Embryonic facial prominence (tissue), 1 donor: ENCODE results near the gene DSCAML1.
"Not testable (repeated sequence)": the region's sequence is repeated elsewhere in the genome, so short reads cannot be mapped to it uniquely, and the experiment has no call there.

Source experiments
- DNase-seq: peaks from one replicate; pipeline ENCODE4 v3.0.0-alpha.2; 2016; ENCODE audit errors: extremely low spot score

Gene DSCAML1

GRCh38 chr11:117819096-117820040 lies 22.4 kb upstream of the DSCAML1 start:
- DNase-seq, result peak; percentile 47

- DNase-seq, result no peak
Observed at GRCh38 chr11:117818041-117818873, 21.2 kb upstream of the DSCAML1 start.

- DNase-seq, result peak; percentile 67
Observed at GRCh38 chr11:117817368-117818040, 20.5 kb upstream of the DSCAML1 start.

DNA sequence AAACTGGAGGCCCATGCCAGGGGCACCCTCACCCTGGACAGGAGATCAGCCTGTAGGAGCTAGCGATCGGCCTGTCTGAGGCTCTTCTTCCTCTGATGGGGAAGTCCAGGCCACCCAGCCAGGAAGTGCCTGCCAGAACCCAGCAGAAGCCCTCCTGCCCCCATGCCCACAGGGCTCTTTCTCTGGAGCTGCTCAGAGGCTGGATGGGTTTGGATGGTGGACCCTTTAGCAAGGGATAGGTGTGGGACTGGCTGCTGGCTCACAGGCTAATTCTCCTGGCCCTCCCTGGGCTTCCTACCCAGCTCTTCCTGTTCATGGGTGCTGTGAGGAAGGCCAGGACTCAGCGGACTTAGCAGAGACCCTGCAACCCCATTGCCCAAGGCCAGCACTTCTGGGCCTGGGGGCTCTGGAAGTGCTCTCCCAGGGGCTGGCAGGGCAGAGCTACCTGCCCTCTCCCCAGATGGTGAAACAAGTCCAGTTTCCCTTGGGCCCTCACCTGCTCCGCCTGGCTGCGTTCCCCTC lies 19.9 kb upstream of the DSCAML1 start:
- DNase-seq, result no peak

- no peak for DNase-seq
Observed at GRCh38 chr11:117816151-117816741, 19.2 kb upstream of the DSCAML1 start.

DNA sequence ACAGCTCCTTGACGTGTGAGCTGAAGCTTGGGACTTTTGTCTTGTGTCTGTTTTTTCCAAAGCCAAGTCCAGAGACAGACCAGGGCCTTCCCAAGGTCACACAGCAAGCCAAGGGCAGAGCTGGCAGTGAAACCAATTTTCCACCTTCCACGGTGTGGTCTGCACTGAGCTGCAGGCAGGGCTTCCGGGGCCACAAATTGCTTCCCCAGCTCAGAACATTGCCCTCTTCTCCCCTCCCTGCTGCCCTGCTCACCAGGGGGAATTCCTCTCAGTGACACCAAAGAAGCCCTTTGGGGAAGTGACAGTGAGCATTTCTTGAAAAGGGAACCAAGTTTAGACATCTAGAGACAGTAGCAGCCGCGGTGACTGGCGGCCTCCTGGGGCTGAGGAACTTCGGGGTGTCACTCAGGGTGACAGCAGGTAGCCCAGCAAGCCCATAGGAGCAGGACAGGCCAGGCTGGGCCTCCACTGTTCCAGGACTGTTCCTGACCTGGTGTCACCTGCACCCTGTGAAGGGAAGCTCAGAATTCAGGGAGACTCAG lies 18.3 kb upstream of the DSCAML1 start:
- no peak for DNase-seq

DNA sequence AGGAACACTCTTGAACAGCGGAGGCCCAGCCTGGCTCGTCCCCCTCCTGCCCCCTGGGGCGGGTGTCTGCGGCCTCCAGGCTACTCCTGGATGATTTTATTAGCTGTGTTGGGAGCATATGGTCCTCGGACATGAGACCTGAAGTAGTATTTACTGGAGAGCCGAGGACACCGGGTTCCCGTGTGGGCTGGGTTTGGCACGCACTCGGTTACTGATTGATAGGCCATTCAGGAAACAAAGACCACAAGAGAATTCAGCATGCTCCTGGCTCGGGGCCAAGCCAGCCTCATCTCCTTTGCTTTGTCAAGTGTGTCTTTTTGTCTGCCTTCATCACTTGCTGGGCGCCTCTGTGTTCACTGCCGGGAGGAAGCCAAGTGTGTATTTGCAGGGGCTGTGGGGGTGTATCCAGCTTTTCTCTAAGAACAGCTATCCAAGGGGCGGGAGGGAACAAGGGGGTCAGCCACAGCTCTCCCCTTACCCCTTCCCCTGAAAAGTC lies 17.8 kb upstream of the DSCAML1 start:
- DNase-seq, result no peak

DNA sequence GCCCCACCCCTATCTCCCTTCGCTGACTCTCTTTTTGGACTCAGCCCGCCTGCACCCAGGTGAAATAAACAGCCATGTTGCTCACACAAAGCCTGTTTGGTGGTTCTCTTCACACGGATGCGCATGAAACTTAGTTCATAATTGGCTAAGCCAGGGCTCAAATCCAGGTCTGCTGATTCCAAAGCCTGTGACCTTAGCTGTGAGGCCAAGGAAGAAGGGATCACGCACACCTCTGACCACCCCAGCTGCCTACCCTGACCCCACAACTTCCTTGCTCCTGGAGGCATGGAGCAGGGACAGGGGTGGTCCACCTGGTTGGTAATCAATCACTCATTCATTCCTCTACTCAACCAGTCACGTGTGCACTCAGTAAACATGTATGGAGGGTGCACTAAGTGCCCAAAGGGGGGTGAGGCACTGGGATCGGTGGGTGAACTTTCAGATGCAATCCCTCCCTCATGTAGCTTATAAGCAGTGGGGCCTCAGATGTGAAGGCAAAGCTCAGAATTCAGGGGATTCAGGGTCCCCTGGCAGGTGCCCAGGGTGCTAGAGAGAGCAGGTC lies 17.3 kb upstream of the DSCAML1 start:
- DNase-seq, result no peak

DNA sequence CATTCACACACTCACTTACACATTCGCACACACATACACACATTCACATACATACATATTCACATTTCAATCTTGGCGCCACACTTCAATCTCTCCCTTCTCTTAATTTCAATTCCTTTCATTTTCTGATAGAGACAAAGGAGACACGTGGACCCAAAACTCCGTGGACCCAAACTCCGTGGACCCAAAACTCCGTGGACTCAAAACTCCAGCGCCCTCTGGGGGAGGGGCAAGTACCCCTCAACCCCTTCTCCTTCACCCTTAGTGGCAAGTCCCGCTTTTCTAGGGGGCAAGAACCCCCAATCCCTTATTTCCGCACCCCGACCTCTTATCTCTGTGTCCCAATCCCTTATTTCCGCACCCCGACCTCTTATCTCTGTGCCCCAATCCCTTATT lies 13.0 kb upstream of the DSCAML1 start:
- not testable (repeated sequence) for DNase-seq

- DNase-seq, result no peak
Observed at GRCh38 chr11:117809236-117810055, 12.4 kb upstream of the DSCAML1 start.

DNA sequence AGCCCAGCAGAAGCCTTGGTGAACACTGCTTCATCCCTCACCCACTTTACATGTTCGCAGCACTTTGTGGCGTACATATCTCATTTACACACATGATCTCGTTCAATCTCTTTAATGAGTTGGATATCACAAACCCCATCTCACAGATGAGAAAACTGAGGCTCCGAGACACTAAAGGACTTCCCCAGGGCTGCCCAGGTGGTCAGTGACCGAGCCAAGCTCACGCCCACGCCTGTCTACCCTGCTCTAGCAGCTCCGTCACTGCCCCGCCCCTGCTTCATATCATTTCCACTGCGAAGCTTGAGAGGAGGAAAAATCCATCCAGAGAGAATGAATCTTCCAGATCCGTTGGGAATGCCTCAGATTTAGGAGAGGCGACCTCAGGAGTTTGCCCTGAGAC lies 11.8 kb upstream of the DSCAML1 start:
- no peak for DNase-seq

GRCh38 chr11:117807482-117808327 lies 10.7 kb upstream of the DSCAML1 start:
- peak; percentile 32 for DNase-seq

- no peak for DNase-seq
Observed at GRCh38 chr11:117806846-117807245, 9.8 kb upstream of the DSCAML1 start.

DNA sequence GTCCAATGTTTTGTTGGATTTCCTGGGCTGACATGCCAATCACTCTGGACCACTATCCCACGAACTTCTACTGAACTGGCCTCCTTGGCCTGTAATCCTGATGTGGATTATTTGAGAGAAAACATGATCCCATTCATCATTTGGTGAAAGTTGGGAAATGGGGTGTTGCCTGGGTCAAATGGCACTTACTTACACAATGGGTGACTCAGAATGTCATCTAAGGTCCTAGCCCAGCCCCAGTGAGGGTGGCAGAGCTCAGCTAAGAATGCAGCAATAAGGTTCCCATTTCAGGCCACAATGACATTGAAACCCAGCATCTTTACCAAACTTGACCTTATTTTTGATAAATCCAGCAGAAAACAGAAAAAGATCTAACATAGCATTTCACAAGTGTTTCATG lies 8.0 kb upstream of the DSCAML1 start:
- no peak for DNase-seq

DNA sequence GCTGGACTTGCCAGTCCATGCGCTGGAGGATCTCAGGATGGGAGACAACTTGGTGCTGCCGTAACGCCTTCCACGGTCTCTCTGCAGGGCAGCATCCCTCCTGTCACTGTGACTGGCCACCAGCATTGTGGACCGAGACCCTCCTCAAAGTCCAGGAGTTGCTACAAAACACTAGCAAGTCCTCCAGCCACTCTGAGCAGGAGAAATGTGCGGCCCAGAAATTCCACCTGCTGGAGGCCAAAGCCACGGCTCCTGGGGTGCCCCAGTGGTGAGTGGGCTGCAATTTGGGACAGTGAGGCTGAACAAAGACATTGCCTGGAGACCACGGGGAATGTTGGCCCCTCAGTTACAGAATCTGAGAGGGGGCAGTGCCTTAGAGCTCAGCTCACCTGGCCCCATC lies 6.9 kb upstream of the DSCAML1 start:
- DNase-seq, result no peak

GRCh38 chr11:117799634-117800033 lies 2.6 kb upstream of the DSCAML1 start:
- DNase-seq, result no peak

DNA sequence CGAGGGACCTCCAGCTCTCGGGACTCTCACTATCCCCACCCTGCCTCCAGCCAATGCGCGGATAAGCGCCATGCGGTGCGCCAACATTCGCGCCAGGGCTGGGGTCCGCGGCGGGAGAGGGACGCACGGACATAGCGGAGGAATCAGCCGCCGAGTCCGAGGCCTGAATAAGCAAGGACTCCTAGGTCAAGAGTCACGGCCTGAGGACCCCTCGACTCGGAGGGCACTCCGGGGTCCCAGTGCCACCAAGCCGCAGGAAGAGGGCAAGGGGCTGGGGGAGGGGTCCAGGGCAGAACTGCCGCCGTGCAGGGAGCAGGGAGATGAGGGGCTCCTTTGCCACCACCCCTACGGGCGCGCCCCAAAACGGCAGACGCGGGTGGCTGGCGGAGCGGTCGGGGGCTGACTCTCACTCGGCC lies 552 bp downstream of the DSCAML1 start:
- no peak for DNase-seq

- no peak for DNase-seq
Observed at GRCh38 chr11:117795638-117796455, 1.2 kb downstream of the DSCAML1 start.
